AG04449 (cell line): ENCODE results near the gene TYK2.
"Not testable (repeated sequence)": the region's sequence is repeated elsewhere in the genome, so short reads cannot be mapped to it uniquely, and the experiment has no call there.

Experiments
- CTCF ChIA-PET: fragments of 350-600 bp; formaldehyde crosslinking; extraction: SDS; loops from one replicate; lab custom pipeline; 2021; ENCODE audit warnings: antibody characterized with exemption; lab: Yijun Ruan, JAX
- POLR2A ChIA-PET: fragments of 400-600, 350-600 bp; formaldehyde crosslinking; extraction: SDS; loops from one replicate; lab custom pipeline; 2020; ENCODE audit warnings: antibody characterized with exemption, inconsistent platforms; lab: Yijun Ruan, JAX
- DNase-seq: peaks from one replicate; pipeline ENCODE4 v3.0.0-alpha.2; 2010; ENCODE audit warnings: low read depth, low spot score
- H3K4me3 ChIP-seq: 2 replicates; pipeline ENCODE4 v1.5.1; 2011; ENCODE audit warnings: low read depth, mild to moderate bottlenecking, control low read depth, low read length
- TF ChIP-seq, protein P1 (sequence below): IDR thresholded peaks from one replicate; pipeline ENCODE4 v1.5.1; 2011; ENCODE audit warnings: mild to moderate bottlenecking, moderate library complexity, low read length, control low read depth, inconsistent platforms; ENCODE audit not compliant: insufficient read depth; ENCODE audit errors: missing control alignments

The TYK2 gene

DNA sequence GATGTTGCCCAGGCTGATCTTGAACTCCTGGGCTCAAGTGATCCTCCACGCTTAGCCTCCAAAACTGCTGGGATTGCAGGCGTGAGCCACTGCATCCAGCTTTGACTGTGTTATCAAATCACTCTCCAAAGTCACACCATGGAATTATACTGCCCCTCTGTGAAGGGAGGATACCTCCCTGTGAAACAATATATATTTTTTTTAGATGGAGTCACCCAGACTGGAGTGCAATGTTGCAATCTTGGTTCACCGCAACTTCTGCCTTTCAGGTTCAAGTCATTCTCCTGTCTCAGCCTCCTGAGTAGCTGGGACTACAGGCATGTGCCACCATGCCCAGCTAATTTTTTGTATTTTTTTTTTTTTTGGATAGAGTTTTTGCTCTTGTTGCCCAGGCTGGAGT, 7.7 kb downstream of the TYK2 start:
- H3K4me3 ChIP-seq: no peak overlapping the region
- ChIA-PET POLR2A (interaction anchor here (1.0 kb wide), 1 partner anchor 8 kb away, joined by 3 read pairs; the partner anchor contains the start of gene TYK2), CTCF (interaction anchor here (2.1 to 41.8 kb wide), 2 partner anchors 16 to 110 kb away, joined by 8 to 1180 read pairs; partner anchors contain the start of gene ICAM1)
- TF ChIP-seq, protein P1, sequence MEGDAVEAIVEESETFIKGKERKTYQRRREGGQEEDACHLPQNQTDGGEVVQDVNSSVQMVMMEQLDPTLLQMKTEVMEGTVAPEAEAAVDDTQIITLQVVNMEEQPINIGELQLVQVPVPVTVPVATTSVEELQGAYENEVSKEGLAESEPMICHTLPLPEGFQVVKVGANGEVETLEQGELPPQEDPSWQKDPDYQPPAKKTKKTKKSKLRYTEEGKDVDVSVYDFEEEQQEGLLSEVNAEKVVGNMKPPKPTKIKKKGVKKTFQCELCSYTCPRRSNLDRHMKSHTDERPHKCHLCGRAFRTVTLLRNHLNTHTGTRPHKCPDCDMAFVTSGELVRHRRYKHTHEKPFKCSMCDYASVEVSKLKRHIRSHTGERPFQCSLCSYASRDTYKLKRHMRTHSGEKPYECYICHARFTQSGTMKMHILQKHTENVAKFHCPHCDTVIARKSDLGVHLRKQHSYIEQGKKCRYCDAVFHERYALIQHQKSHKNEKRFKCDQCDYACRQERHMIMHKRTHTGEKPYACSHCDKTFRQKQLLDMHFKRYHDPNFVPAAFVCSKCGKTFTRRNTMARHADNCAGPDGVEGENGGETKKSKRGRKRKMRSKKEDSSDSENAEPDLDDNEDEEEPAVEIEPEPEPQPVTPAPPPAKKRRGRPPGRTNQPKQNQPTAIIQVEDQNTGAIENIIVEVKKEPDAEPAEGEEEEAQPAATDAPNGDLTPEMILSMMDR: no peak
- DNase-seq: no peak

DNA sequence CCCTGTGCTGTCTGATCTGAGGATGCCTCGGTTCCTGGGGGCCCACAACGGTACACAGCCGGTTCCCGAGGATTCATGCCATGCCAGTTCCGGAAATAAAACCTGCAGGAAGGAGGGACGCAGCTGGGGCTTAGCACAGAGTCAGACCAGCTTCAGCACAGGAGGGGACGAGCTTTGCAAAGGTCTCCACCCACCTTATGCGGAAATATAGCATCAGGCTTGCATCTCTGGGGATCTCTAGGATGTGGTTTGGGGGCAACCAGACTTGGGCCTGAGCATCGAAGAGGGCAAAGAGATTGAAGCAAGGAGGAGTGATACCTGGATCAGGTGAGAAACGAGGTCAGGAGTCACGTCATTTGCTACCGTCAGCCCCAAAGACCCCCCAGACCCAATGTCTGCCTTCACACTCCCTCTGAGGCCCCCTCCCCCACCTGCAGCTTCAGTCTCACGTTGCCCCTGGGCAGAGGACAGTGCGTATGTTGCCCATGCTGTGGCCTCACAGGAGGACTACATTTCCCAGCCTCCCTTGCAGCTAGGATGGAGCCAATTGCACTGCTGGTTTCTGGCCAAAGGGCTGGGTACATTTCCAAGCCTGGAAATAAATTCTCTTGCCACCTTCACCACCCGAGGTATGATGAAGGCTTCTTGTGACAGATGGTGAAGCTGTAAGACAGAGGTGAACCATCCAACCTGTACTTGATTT, 12.1 kb downstream of the TYK2 start:
- H3K4me3 ChIP-seq: no peak overlapping the region
- no peak for DNase-seq
- CTCF ChIA-PET: interaction anchor here (1.8 to 41.8 kb wide), 2 partner anchors 20 to 105 kb away, joined by 4 to 1180 read pairs; partner anchors contain the start of gene ICAM1
- POLR2A ChIA-PET: no interaction called here
- TF ChIP-seq, protein P1: no peak

DNA sequence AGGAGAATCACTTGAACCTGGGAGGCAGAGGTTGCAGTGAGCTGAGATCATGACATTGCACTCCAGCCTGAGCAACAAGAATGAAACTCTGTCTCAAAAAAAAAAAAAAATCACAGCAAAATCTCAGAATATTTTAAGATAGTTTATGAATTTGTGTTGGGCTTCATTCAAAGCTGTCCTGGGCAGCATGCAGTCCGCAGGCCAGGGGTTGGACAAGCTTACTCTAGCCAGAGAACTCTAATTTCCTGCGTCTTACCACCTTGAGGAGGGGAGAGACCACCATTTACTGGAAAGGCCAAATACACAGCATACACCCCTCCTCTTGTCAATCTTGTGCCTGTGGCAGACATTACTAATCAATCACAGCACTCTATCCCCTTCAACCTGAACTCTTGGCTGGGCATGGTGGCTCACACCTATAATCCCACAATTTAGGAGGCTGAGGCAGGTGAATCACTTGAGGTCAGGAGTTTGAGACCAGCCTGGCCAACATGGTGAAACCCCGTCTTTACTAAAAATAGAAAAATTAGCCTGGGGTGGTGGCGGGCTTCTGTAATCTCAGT, 13.3 kb downstream of the TYK2 start:
- CTCF ChIA-PET: interaction anchor here (1.8 to 41.8 kb wide), 2 partner anchors 22 to 104 kb away, joined by 4 to 1180 read pairs; partner anchors contain the start of gene ICAM1
- DNase-seq, POLR2A ChIA-PET, H3K4me3 ChIP-seq: not testable (repeated sequence)

DNA sequence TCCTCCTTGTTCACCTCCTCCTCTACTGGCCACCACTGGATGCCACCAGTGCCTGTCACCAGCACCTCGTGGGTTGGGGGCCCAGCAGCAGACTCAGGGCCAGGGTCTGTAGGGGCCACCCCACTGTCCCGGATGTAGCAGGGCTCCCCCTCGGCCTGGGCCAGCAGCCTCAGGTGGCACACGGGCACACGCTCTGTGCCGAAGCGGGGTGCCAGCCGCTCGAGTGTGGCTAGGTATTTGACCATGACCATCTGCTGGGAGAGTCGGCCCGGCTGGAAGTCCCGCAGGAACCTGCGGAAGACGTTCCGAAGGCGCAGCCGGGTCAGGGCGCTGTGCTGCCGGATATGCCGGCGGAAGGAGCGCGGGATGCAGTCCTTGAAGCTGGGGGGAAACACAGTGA, 14.9 kb downstream of the TYK2 start:
- TF ChIP-seq, protein P1: no peak
- H3K4me3 ChIP-seq: no peak overlapping the region
- DNase-seq: no peak
- ChIA-PET POLR2A (interaction anchor here (1.0 kb wide), 1 partner anchor 21 kb away, joined by 5 read pairs; no protein-coding TSS in a partner anchor), CTCF (interaction anchor here (0.9 to 41.8 kb wide), 2 partner anchors 10 to 103 kb away, joined by 3 to 1180 read pairs; partner anchors contain the start of gene ICAM1)

DNA sequence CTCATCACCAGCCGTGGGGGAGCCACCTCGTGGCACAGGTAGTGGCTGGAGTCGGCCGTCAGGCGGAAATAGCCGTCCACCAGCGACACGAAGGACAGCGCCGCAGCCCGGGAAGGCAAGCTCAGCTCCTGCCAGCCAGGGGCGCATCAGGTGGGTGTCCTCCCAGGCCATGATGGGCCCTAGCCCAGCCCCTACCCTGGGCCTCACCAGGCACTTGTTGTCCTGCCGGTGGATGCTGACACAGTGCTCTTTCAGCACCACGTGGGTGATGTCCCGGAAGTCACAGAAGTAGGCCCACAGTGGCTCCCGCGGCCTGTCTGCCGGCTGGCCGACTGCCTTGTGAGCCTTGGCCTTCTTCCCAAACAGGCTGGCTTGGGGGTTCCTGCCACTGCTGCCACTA, 15.7 kb downstream of the TYK2 start:
- no peak overlapping the region for H3K4me3 ChIP-seq
- TF ChIP-seq, protein P1: no peak
- ChIA-PET POLR2A (no interaction called here), CTCF (no interaction called here)
- no peak for DNase-seq

DNA sequence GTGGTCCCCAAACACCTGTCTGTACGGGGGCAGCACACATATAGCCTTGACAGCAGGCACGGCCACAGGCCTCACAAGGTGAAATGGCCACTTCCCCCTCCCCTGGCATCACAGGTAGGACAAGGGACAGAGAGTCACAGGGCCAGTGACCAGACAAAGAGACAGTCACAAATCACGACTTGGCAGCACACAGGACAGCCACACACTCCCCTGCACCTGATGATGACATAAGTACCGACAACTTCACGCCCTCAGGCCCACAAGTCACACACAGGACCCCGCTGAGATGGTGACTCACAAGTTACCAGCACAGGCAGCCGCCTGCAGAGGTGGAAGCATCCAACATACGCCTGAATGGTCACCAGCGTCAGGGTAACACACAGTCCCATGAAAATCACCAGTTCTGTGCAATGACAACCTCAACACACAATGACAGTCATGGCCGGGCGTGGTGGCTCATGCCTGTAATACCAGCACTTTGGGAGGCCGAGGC, 16.5 kb downstream of the TYK2 start:
- CTCF ChIA-PET: no interaction called here
- POLR2A ChIA-PET: no interaction called here
- TF ChIP-seq, protein P1: no peak
- no peak overlapping the region for H3K4me3 ChIP-seq
- no peak for DNase-seq
